H1 (cell line): ENCODE measurements around the gene IRGQ. TPM values are rescaled to one million over a fixed set of nuclear protein-coding genes. Genes with fewer than 3 reads are reported as not detected.

Source experiments
- CTCF ChIA-PET: fragments of 300-600 bp; sonication (Branson Sonifier 250); formaldehyde crosslinking; loops from one replicate; lab custom pipeline; 2021; ENCODE audit not compliant: partially characterized antibody; lab: Charles Lee
- POLR2A ChIA-PET: fragments of 300-600 bp; sonication (Branson Sonifier 250); formaldehyde crosslinking; loops from one replicate; lab custom pipeline; 2021; ENCODE audit warnings: inconsistent platforms; ENCODE audit not compliant: partially characterized antibody; lab: Charles Lee
- DNase-seq, 2 experiments: peaks; one replicate each; pipeline versions ENCODE4 v3.0.0 to v3.0.0-alpha.2; 2010 to 2022; ENCODE audit warnings: low spot score in 2 of 2, low read depth in 1 of 2, mixed read lengths in 1 of 2
- FAIRE-seq: peaks from 2 replicates; lab custom pipeline; 2011; peaks lifted over from hg19 to GRCh38; lab: Jason Lieb, UNC
- H2AFZ ChIP-seq: 2 replicates; pipeline ENCODE4 v1.8.1; 2012; ENCODE audit warnings: low read length, inconsistent platforms
- H2AK5ac ChIP-seq: 2 replicates; pipeline ENCODE4 v1.6.1; 2013; ENCODE audit warnings: low read depth, low read length
- H2BK120ac ChIP-seq: replicated peaks from 2 replicates; pipeline ENCODE3; 2013; ENCODE audit warnings: low read depth, low read length, inconsistent platforms
- H2BK12ac ChIP-seq: 2 replicates; pipeline ENCODE4 v1.6.1; 2013; ENCODE audit warnings: low read depth, low read length
- H2BK15ac ChIP-seq: 2 replicates; pipeline ENCODE4 v1.6.1; 2013; ENCODE audit warnings: low read length
- H2BK20ac ChIP-seq: 2 replicates; pipeline ENCODE4 v1.6.1; 2013; ENCODE audit warnings: low read length
- H2BK5ac ChIP-seq: 2 replicates; pipeline ENCODE4 v1.6.1; 2013; ENCODE audit warnings: low read depth, low read length
- H3K14ac ChIP-seq: 2 replicates; pipeline ENCODE4 v1.6.1; 2013; ENCODE audit warnings: inconsistent platforms; ENCODE audit not compliant: insufficient read length
- H3K18ac ChIP-seq: 2 replicates; pipeline ENCODE4 v1.6.1; 2013; ENCODE audit warnings: low read length; ENCODE audit errors: extremely low read depth
- H3K23ac ChIP-seq: 2 replicates; pipeline ENCODE4 v1.6.1; 2013; ENCODE audit warnings: inconsistent platforms; ENCODE audit not compliant: insufficient read length
- H3K23me2 ChIP-seq: 2 replicates; pipeline ENCODE4 v1.6.1; 2013; ENCODE audit warnings: low read depth, low read length
- H3K27ac ChIP-seq: 2 replicates; pipeline ENCODE4 v1.6.1; 2011; ENCODE audit warnings: low read depth, low read length, inconsistent platforms
- H3K27me3 ChIP-seq, 4 experiments: replicated peaks in 1 of 4; 1 replicate in 1 of 4; 2 replicates in 3 of 4; pipeline versions ENCODE4 v1.6.1 to v1.8.1; 2011 to 2013; ENCODE audit warnings: low read length in 3 of 4, mild to moderate bottlenecking in 3 of 4, inconsistent platforms in 2 of 4, mixed read lengths in 2 of 4, moderate library complexity in 1 of 4; ENCODE audit not compliant: control insufficient read depth in 3 of 4, insufficient read depth in 3 of 4; ENCODE audit errors: extremely low read depth in 1 of 4
- H3K36me3 ChIP-seq, 4 experiments: 2 replicates each; pipeline versions ENCODE4 v1.6.1 to v1.8.1; 2011 to 2013; ENCODE audit warnings: mild to moderate bottlenecking in 4 of 4, low read length in 3 of 4, moderate library complexity in 2 of 4, control low read depth in 1 of 4, inconsistent platforms in 1 of 4; ENCODE audit not compliant: insufficient read depth in 4 of 4, control insufficient read depth in 2 of 4
- H3K4ac ChIP-seq: replicated peaks from 2 replicates; pipeline ENCODE3; 2013; ENCODE audit warnings: low read length, low read depth, mixed read lengths, inconsistent platforms; ENCODE audit not compliant: insufficient read length
- H3K4me1 ChIP-seq, 4 experiments: replicated peaks in 1 of 4; 1 replicate in 1 of 4; 2 replicates in 3 of 4; pipeline versions ENCODE4 v1.6.1 to v1.8.1; 2011 to 2013; ENCODE audit warnings: low read length in 3 of 4, inconsistent platforms in 2 of 4, mixed read lengths in 1 of 4; ENCODE audit not compliant: insufficient read depth in 4 of 4, control insufficient read depth in 3 of 4
- H3K4me2 ChIP-seq, 2 experiments: 2 replicates each; pipeline versions ENCODE4 v1.6.1 to v1.8.1; 2011 to 2013; ENCODE audit warnings: low read depth in 2 of 2, low read length in 2 of 2, control low read depth in 1 of 2, inconsistent platforms in 1 of 2, mild to moderate bottlenecking in 1 of 2; ENCODE audit not compliant: insufficient read depth in 1 of 2
- H3K4me3 ChIP-seq, 4 experiments: fragments of 200-600, 300-600 bp in 1 of 4; sonication (generic), shearing (Covaris generic), sonication (Bioruptor Twin) in 1 of 4; 2 replicates each; pipeline versions ENCODE4 v1.5.1 to v1.8.1; 2011 to 2016; ENCODE audit warnings: low read length in 4 of 4, low read depth in 3 of 4, control low read depth in 2 of 4, inconsistent platforms in 2 of 4, mild to moderate bottlenecking in 2 of 4, mixed read lengths in 1 of 4, moderate library complexity in 1 of 4; ENCODE audit not compliant: insufficient read depth in 2 of 4; ENCODE audit errors: extremely low read depth in 1 of 4
- H3K56ac ChIP-seq: replicated peaks from 2 replicates; pipeline ENCODE3; 2013; ENCODE audit warnings: low read depth, mild to moderate bottlenecking, mixed read lengths, low read length, inconsistent platforms; ENCODE audit not compliant: insufficient read length
- H3K79me1 ChIP-seq: 2 replicates; pipeline ENCODE4 v1.6.1; 2013; ENCODE audit warnings: low read depth, low read length, control low read depth
- H3K79me2 ChIP-seq, 2 experiments: 2 replicates each; pipeline versions ENCODE4 v1.6.1 to v1.8.1; 2012 to 2013; ENCODE audit warnings: low read length in 2 of 2, mild to moderate bottlenecking in 2 of 2, inconsistent platforms in 1 of 2; ENCODE audit not compliant: insufficient read depth in 2 of 2, control insufficient read depth in 1 of 2
- H3K9ac ChIP-seq, 4 experiments: replicated peaks in 1 of 4; 1 replicate in 1 of 4; 2 replicates in 3 of 4; pipeline versions ENCODE4 v1.6.1 to v1.8.1; 2011 to 2013; ENCODE audit warnings: low read depth in 3 of 4, low read length in 3 of 4, control low read depth in 2 of 4, mild to moderate bottlenecking in 2 of 4, moderate library complexity in 2 of 4, inconsistent platforms in 1 of 4; ENCODE audit errors: extremely low read depth in 1 of 4
- H3K9me3 ChIP-seq, 2 experiments: 2 replicates each; pipeline versions ENCODE4 v1.6.1 to v1.8.1; 2012 to 2013; ENCODE audit warnings: mild to moderate bottlenecking in 2 of 2, moderate library complexity in 2 of 2, control low read depth in 1 of 2, inconsistent platforms in 1 of 2, low read depth in 1 of 2, low read length in 1 of 2, mixed read lengths in 1 of 2; ENCODE audit not compliant: insufficient read depth in 2 of 2
- H4K20me1 ChIP-seq, 2 experiments: replicated peaks in 1 of 2; 2 replicates each; pipeline versions ENCODE3 to v1.8.1; 2011 to 2013; ENCODE audit warnings: inconsistent platforms in 2 of 2, low read length in 2 of 2, mild to moderate bottlenecking in 1 of 2; ENCODE audit not compliant: insufficient read depth in 2 of 2, control insufficient read depth in 1 of 2
- H4K5ac ChIP-seq: 2 replicates; pipeline ENCODE4 v1.6.1; 2013; ENCODE audit warnings: low read length, low read depth, mixed read lengths, inconsistent platforms; ENCODE audit not compliant: insufficient read length
- H4K8ac ChIP-seq: 2 replicates; pipeline ENCODE4 v1.8.0; 2013; ENCODE audit warnings: mild to moderate bottlenecking, moderate library complexity, low read length, inconsistent platforms; ENCODE audit not compliant: insufficient read depth; ENCODE audit errors: extremely low read depth
- H4K91ac ChIP-seq: replicated peaks from 2 replicates; pipeline ENCODE3; 2013; ENCODE audit warnings: low read length, mixed read lengths, inconsistent platforms; ENCODE audit not compliant: insufficient read length
- TCF12 ChIP-seq: IDR thresholded peaks from 2 replicates; pipeline ENCODE4 v1.6.1; 2011; ENCODE audit warnings: low read depth, mild to moderate bottlenecking, low read length
- WGBS, 2 experiments: shearing (Covaris generic) in 1 of 2; methylation state at CpG; one replicate each; pipeline versions ENCODE4 v1.1.6 to v1.1.7; 2013 to 2015; ENCODE audit warnings: low lambda C conversion rate in 2 of 2, mixed read lengths in 2 of 2, inconsistent platforms in 1 of 2, low coverage in 1 of 2, missing lambda C conversion rate in 1 of 2; ENCODE audit not compliant: insufficient replicate concordance in 2 of 2, insufficient coverage in 1 of 2, insufficient read length in 1 of 2; ENCODE audit errors: extremely low coverage in 1 of 2, missing lambda C conversion rate in 1 of 2; 5-methylcytosine and 5-hydroxymethylcytosine counted together
- polyA plus RNA-seq, 7 experiments: library from polyadenylated mRNA; depleted of rRNA in 3 of 7; stranded (reverse) in 5 of 7; unstranded in 2 of 7; fragments of >200 nt in 5 of 7; fragments of 200-250 nt in 2 of 7; gene quantifications; 1 replicate in 5 of 7; 2 replicates in 1 of 7; 4 replicates in 1 of 7; pipeline versions ENCODE4 v1.2.1 to v1.2.3, GENCODE V29; 2011 to 2013; ENCODE audit warnings: missing spikeins in 2 of 7, mixed read lengths in 2 of 7
- total RNA-seq: library from RNA; stranded (reverse); fragmentation: NEBNext Ultra II Directional; extraction: Animal tissue kit (Norgen Biotek cat#: 25700); gene quantifications from 2 replicates; pipeline ENCODE4 v1.2.1, GENCODE V29; 2021

IRGQ gene
- total and polyA plus RNA-seq, 2 of the 8 experiments (the other 6 are each of a cell fraction or from before 2014, with no cell fraction given) = 16.0 to 42.9 TPM

GRCh38 chr19:43589678-43590077, 6.3 kb downstream of the IRGQ start:
- 90% methylated on average over 6 of the region's 6 CpGs; no CpG with 5 or more reads in 1 of the 2 experiments for WGBS, 2 experiments

More at GRCh38 chr19:43589678-43590077, 6.3 kb downstream of the IRGQ start:
- no peaks in the 10 kb centered on the region for H3K27me3 ChIP-seq
- H2AK5ac ChIP-seq = no peak overlapping the region
- FAIRE-seq (no peak), DNase-seq (no peak)
- H3K79me2 ChIP-seq = no peaks in the 10 kb centered on the region
- H3K4me1 ChIP-seq = no peaks in the 10 kb centered on the region
- H3K56ac ChIP-seq = no peak overlapping the region
- H3K36me3 ChIP-seq = peaks cover 3 to 21% (median 10%) of the 10 kb centered on the region in 4 experiments; a peak in 5 of 8 replicates
- H3K9me3 ChIP-seq = no peaks in the 10 kb centered on the region
- no peak overlapping the region for H2BK12ac ChIP-seq
- no peaks in the 10 kb centered on the region for H3K23me2 ChIP-seq
- no peak overlapping the region for H3K14ac ChIP-seq
- CTCF ChIA-PET = interaction anchor here (1.0 to 2.8 kb wide), 3 partner anchors 12 to 70 kb away, joined by 3 to 16 read pairs (median 7); no protein-coding TSS in a partner anchor
- no peak overlapping the region for H4K5ac ChIP-seq
- no peak overlapping the region for H2BK20ac ChIP-seq
- no peak overlapping the region for H2AFZ ChIP-seq
- no peak overlapping the region for H4K91ac ChIP-seq
- no peak overlapping the region for H2BK15ac ChIP-seq
- no peak overlapping the region for H3K27ac ChIP-seq
- POLR2A ChIA-PET = interaction anchor here (2.0 to 3.1 kb wide), 2 partner anchors 9 to 13 kb away, joined by 6 to 14 read pairs; no protein-coding TSS in a partner anchor
- H3K9ac ChIP-seq = no peak overlapping the region
- no peak overlapping the region for H2BK120ac ChIP-seq
- peaks cover 6 to 7% of the 10 kb centered on the region in 2 experiments for H4K20me1 ChIP-seq
- no peak overlapping the region for H3K4ac ChIP-seq
- H3K18ac ChIP-seq = no peak overlapping the region
- no peak overlapping the region for H4K8ac ChIP-seq
- no peaks in the 10 kb centered on the region; the same call in none of the 2 replicates for H3K79me1 ChIP-seq
- no peak for TF ChIP-seq TCF12
- H3K4me3 ChIP-seq = no peak overlapping the region
- H2BK5ac ChIP-seq = no peak overlapping the region
- no peak overlapping the region for H3K23ac ChIP-seq
- no peak overlapping the region for H3K4me2 ChIP-seq
